ENCODE results near the gene HTR3A.

The HTR3A gene

DNA sequence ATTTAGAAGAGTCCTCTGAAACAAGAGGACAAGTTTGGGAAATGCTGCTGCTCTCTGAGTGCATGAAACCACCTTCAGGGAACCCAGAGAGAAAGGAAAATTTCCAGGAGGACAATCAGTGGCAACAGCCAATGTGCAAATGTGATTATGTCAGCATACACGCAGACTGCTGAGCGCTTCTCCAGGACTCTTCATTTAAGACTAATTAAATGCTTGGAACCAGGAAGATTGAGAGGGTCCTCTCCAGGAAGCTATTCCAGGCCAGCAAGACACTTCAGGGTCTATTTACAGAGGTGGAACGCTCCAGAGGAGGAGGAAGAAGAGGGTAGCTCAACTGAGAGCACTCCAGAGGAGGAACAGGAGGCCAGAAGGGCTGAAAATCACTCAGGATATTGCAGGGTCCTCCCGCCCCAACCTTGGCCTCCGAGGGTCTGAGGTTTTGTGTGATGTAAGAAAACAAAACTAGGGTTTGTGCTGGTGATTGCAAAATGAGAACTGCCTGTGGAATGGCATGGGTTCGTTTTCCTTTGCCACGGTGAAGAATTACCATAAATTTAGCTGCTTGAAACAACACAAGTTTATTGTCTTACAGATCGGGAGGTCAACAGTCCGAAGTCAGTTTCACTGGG is 14.1 kb upstream of the HTR3A start:
- Histone ChIP-seq H2AFZ (ENCODE audit: low read length) (no peak overlapping the region), H3K36me3 (ENCODE audit: insufficient read depth, low read length) (no peaks in the 10 kb centered on the region), H3K4me1 (ENCODE audit: insufficient read depth, low read length, poor library complexity, severe bottlenecking) (no peaks in the 10 kb centered on the region), H3K9me2 (replicated peaks; ENCODE audit: low read depth, low read length) (no peaks in the 10 kb centered on the region), H3K27me3 (ENCODE audit: insufficient read depth, low read length, poor library complexity, severe bottlenecking) (no peaks in the 10 kb centered on the region), H3K9ac (ENCODE audit: low read depth, low read length, poor library complexity, severe bottlenecking) (no peak overlapping the region), H3K79me2 (ENCODE audit: insufficient read depth, low read length) (no peaks in the 10 kb centered on the region), H3K4me2 (ENCODE audit: low read depth, low read length, poor library complexity, severe bottlenecking) (no peak overlapping the region), H4K20me1 (ENCODE audit: insufficient read depth, low read length, poor library complexity, severe bottlenecking) (no peaks in the 10 kb centered on the region), H3K9me3 (ENCODE audit: insufficient read depth, low read depth, low read length) (no peaks in the 10 kb centered on the region), H3F3A (ENCODE audit: low read depth) (no peaks in the 10 kb centered on the region), H3K4me3 (ENCODE audit: low read length, poor library complexity, severe bottlenecking) (no peak overlapping the region)
- TF ChIP-seq, protein P1, sequence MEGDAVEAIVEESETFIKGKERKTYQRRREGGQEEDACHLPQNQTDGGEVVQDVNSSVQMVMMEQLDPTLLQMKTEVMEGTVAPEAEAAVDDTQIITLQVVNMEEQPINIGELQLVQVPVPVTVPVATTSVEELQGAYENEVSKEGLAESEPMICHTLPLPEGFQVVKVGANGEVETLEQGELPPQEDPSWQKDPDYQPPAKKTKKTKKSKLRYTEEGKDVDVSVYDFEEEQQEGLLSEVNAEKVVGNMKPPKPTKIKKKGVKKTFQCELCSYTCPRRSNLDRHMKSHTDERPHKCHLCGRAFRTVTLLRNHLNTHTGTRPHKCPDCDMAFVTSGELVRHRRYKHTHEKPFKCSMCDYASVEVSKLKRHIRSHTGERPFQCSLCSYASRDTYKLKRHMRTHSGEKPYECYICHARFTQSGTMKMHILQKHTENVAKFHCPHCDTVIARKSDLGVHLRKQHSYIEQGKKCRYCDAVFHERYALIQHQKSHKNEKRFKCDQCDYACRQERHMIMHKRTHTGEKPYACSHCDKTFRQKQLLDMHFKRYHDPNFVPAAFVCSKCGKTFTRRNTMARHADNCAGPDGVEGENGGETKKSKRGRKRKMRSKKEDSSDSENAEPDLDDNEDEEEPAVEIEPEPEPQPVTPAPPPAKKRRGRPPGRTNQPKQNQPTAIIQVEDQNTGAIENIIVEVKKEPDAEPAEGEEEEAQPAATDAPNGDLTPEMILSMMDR (conservative IDR thresholded peaks at IDR 0.05; ENCODE audit: low read length) = no peak
- TF ChIP-seq EZH2phosphoT487 (IDR thresholded peaks at IDR 0.05; ENCODE audit: borderline replicate concordance) = no peak

DNA sequence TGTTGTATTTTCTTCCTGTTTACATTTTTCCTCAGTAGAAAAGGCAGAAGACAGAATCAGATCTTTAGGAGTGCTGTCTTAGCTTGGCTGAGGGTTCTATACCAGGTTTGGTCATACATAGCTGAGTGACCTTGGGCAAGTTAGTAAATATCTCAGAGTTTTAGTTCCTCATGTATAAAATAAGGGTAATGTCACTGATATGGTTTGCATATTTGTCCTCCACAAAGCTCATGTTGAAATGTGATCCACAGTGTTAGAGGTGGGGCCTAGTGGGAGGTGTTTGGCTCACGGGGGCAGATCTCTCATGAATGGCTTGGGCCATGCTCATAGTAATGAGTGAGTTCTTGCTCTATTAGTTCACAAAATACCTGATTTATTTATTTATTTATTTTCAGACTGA is 7.5 kb upstream of the HTR3A start:
- H3K4me3 ChIP-seq (ENCODE audit: low read length, poor library complexity, severe bottlenecking) = no peak overlapping the region
- no peaks in the 10 kb centered on the region for H3F3A ChIP-seq (ENCODE audit: low read depth)
- no peaks in the 10 kb centered on the region for H3K4me1 ChIP-seq (ENCODE audit: insufficient read depth, low read length, poor library complexity, severe bottlenecking)
- H3K36me3 ChIP-seq (ENCODE audit: insufficient read depth, low read length) = no peaks in the 10 kb centered on the region
- no peak overlapping the region for H3K4me2 ChIP-seq (ENCODE audit: low read depth, low read length, poor library complexity, severe bottlenecking)
- H2AFZ ChIP-seq (ENCODE audit: low read length) = no peak overlapping the region
- H4K20me1 ChIP-seq (ENCODE audit: insufficient read depth, low read length, poor library complexity, severe bottlenecking) = no peaks in the 10 kb centered on the region
- H3K9me3 ChIP-seq (ENCODE audit: insufficient read depth, low read depth, low read length) = no peaks in the 10 kb centered on the region
- H3K27me3 ChIP-seq (ENCODE audit: insufficient read depth, low read length, poor library complexity, severe bottlenecking) = no peaks in the 10 kb centered on the region
- TF ChIP-seq, protein P1 (conservative IDR thresholded peaks at IDR 0.05; ENCODE audit: low read length) = no peak
- no peak for TF ChIP-seq EZH2phosphoT487 (IDR thresholded peaks at IDR 0.05; ENCODE audit: borderline replicate concordance)
- no peaks in the 10 kb centered on the region for H3K79me2 ChIP-seq (ENCODE audit: insufficient read depth, low read length)
- H3K9me2 ChIP-seq (replicated peaks; ENCODE audit: low read depth, low read length) = no peaks in the 10 kb centered on the region
- no peak overlapping the region for H3K9ac ChIP-seq (ENCODE audit: low read depth, low read length, poor library complexity, severe bottlenecking)

DNA sequence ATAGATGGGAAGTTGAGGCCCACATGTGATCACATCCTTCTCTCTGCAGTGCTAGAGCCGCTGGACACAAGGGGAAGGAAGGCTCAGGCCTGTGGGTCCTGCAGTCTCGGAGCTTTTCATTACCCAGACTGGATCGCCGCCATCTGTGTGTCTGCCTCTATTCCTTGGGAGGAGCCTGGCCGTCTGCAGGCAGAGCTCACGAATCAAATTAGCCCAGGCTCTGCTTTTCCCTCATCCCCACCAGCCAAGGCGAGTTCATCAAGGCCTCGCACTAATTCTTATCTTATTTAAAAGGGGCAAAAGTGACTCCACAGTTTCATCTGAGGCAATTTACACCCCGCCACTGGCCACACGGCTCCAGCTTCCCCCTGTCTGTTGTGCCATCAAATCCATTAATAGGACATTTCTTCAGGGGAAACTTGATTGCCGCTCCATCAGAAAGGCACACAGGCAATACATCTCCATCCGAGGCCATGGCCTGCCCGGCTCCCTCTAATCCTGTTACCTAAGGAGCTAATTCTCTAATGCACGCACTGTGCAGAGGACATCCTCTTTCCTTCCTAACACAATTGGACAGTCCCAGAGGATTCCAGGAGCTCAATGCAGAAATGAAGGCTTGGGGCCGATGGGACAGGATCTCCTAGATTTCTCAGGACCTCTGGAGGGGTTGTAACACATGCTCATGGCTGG is 3.3 kb upstream of the HTR3A start:
- no peaks in the 10 kb centered on the region for H3F3A ChIP-seq (ENCODE audit: low read depth)
- no peak overlapping the region for H3K9ac ChIP-seq (ENCODE audit: low read depth, low read length, poor library complexity, severe bottlenecking)
- H3K4me2 ChIP-seq (ENCODE audit: low read depth, low read length, poor library complexity, severe bottlenecking) = no peak overlapping the region
- H3K9me3 ChIP-seq (ENCODE audit: insufficient read depth, low read depth, low read length) = no peaks in the 10 kb centered on the region
- H2AFZ ChIP-seq (ENCODE audit: low read length) = no peak overlapping the region
- H4K20me1 ChIP-seq (ENCODE audit: insufficient read depth, low read length, poor library complexity, severe bottlenecking) = no peaks in the 10 kb centered on the region
- no peak for TF ChIP-seq EZH2phosphoT487 (IDR thresholded peaks at IDR 0.05; ENCODE audit: borderline replicate concordance)
- TF ChIP-seq, protein P1 (conservative IDR thresholded peaks at IDR 0.05; ENCODE audit: low read length) = no peak
- H3K9me2 ChIP-seq (replicated peaks; ENCODE audit: low read depth, low read length) = no peaks in the 10 kb centered on the region
- H3K4me1 ChIP-seq (ENCODE audit: insufficient read depth, low read length, poor library complexity, severe bottlenecking) = no peaks in the 10 kb centered on the region
- H3K79me2 ChIP-seq (ENCODE audit: insufficient read depth, low read length) = no peaks in the 10 kb centered on the region
- no peaks in the 10 kb centered on the region for H3K27me3 ChIP-seq (ENCODE audit: insufficient read depth, low read length, poor library complexity, severe bottlenecking)
- H3K4me3 ChIP-seq (ENCODE audit: low read length, poor library complexity, severe bottlenecking) = no peak overlapping the region
- H3K36me3 ChIP-seq (ENCODE audit: insufficient read depth, low read length) = no peaks in the 10 kb centered on the region

Data from Loucy (cell line).